Spleen (tissue), 11 donors: ENCODE results near the gene LRP1B. TPM values are rescaled to one million over a fixed set of nuclear protein-coding genes. Genes with fewer than 3 reads are reported as not detected.

Source experiments
- DNase-seq: peaks from one replicate; pipeline ENCODE4 v3.0.0-alpha.2; 2020
- H3K27ac ChIP-seq, 8 donors: fragments of 200-600 bp; sonication (generic) in 7 of 8; 1 replicate in 4 of 8; 2 replicates in 4 of 8; pipeline versions ENCODE4 v1.5.0 to v1.8.0; 2016 to 2021; ENCODE audit warnings: inconsistent platforms in 4 of 8, mild to moderate bottlenecking in 4 of 8, moderate library complexity in 1 of 8
- H3K27me3 ChIP-seq, 7 donors: fragments of 200-600 bp; sonication (generic) in 6 of 7; replicated peaks in 1 of 7; 1 replicate in 4 of 7; 2 replicates in 3 of 7; pipeline versions ENCODE4 v1.5.0 to v1.8.0; 2016 to 2021; ENCODE audit warnings: inconsistent platforms in 3 of 7, mild to moderate bottlenecking in 1 of 7
- H3K36me3 ChIP-seq, 6 donors: fragments of 200-600 bp; sonication (generic) in 5 of 6; 1 replicate in 4 of 6; 2 replicates in 2 of 6; pipeline versions ENCODE4 v1.5.0 to v1.8.0; 2016 to 2021; ENCODE audit warnings: inconsistent platforms in 2 of 6
- H3K4me1 ChIP-seq, 6 donors: fragments of 200-600 bp; sonication (generic) in 5 of 6; 1 replicate in 3 of 6; 2 replicates in 3 of 6; pipeline versions ENCODE4 v1.5.0 to v1.8.0; 2016 to 2021; ENCODE audit warnings: inconsistent platforms in 3 of 6
- H3K4me3 ChIP-seq, 8 donors: fragments of 200-600 bp; sonication (generic) in 7 of 8; 1 replicate in 4 of 8; 2 replicates in 4 of 8; pipeline versions ENCODE4 v1.5.0 to v1.8.0; 2016 to 2021; ENCODE audit warnings: inconsistent platforms in 4 of 8, mild to moderate bottlenecking in 4 of 8, moderate library complexity in 2 of 8
- H3K9me3 ChIP-seq, 8 donors: fragments of 200-600 bp; sonication (generic) in 7 of 8; 1 replicate in 4 of 8; 2 replicates in 4 of 8; pipeline versions ENCODE4 v1.5.0 to v1.8.0; 2016 to 2021; ENCODE audit warnings: inconsistent platforms in 4 of 8
- POLR2A ChIP-seq, 3 donors: fragments of 450-650 bp; IDR thresholded peaks; one replicate each; pipeline ENCODE4 v1.5.1; 2017; ENCODE audit warnings: antibody characterized with exemption in 3 of 3, mild to moderate bottlenecking in 1 of 3
- POLR2AphosphoS5 ChIP-seq, 3 donors: sonication (generic); formaldehyde crosslinking; IDR thresholded peaks; one replicate each; pipeline ENCODE4 v1.5.1; 2017; ENCODE audit warnings: antibody characterized with exemption in 3 of 3
- WGBS, 5 donors: extraction: QIAGEN DNeasy Blood & Tissue Kit in 3 of 5; methylation state at CpG; one replicate each; pipeline versions ENCODE4 v1.1.5 to v1.1.7; 2013 to 2018; 5-methylcytosine and 5-hydroxymethylcytosine counted together
- intact Hi-C: fragments of 100-400 bp; cut with DNase I; formaldehyde crosslinking; loops from one replicate; pipeline ENCODE4 v1.15.0; 2023; ENCODE audit warnings: low total_unique reads
- polyA plus RNA-seq, 3 donors: library from polyadenylated mRNA; stranded (reverse); fragments of 200-250 nt; gene quantifications; one replicate each; pipeline ENCODE4 v1.2.1, GENCODE V29; 2013
- total RNA-seq, 7 donors: library from RNA; depleted of rRNA in 3 of 7; stranded (reverse); fragments of >200 nt in 3 of 7; fragmentation: NEBNext Ultra II Directional in 4 of 7; extraction: Animal tissue kit (Norgen Biotek cat#: 25700) in 4 of 7; gene quantifications; one replicate each; pipeline versions ENCODE4 v1.1.0 to v1.2.1, GENCODE V29; 2016 to 2021
- TF ChIP-seq, protein P1 (sequence below), 11 experiments: fragments of 200-600 bp in 7 of 11; fragments of 450-650 bp in 4 of 11; sonication (generic) in 4 of 11; IDR thresholded peaks in 8 of 11; conservative IDR thresholded peaks in 3 of 11; 1 replicate in 7 of 11; 2 replicates in 4 of 11; pipeline versions ENCODE4 v1.4.0 to v1.8.0; 2016 to 2021; ENCODE audit warnings: antibody characterized with exemption in 11 of 11, inconsistent platforms in 4 of 11, mild to moderate bottlenecking in 1 of 11
- donor health status: healthy with polysubstance abuse.
- donor health status: DM: no; HTN: no; CAD: no; lungs with moderate emphysema.
- donor health status: DM: no; HTN: no; CAD: no.
- donor health status: Bipolar disorder and iron deficiency.
- donor health status: healthy.
- donor health status: DM: no; HTN: no; CAD: no.
- donor health status: DM: yes; HTN: yes; CAD: no.

The LRP1B gene
- total and polyA plus RNA-seq, 10 donors, result 0.02 to 0.85 (median 0.08) TPM; not detected in 2

DNA sequence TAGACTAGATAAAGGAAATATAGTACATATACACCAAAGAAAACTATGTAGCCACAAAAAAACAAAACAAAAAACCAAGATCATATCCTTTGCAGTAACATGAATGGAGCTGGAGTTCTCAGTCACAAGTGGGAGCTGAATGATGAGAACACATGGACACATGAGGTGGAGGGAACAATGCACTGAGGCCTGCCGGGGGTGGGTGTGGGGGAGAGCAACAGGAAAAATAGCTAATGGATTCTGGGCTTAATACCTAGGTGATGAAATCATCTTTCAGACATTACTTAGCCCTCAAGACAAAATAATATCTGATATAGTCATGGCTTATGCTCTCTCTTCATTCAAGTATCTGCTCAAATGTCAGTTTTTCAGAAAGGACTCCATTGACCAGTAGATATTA is 930.6 kb downstream of the LRP1B start:
- no peaks in the 10 kb centered on the region for H3K27me3 ChIP-seq
- H3K9me3 ChIP-seq, result no peaks in the 10 kb centered on the region
- intact Hi-C loops, result no loop called here
- WGBS, 5 donors, result 74 to 94% (median 77%) methylated on average over 1 of the region's 1 CpG
- H3K4me1 ChIP-seq, result no peaks in the 10 kb centered on the region
- no peak overlapping the region for H3K27ac ChIP-seq
- no peak for DNase-seq
- no peak overlapping the region for H3K4me3 ChIP-seq
- no peaks in the 10 kb centered on the region for H3K36me3 ChIP-seq
- TF ChIP-seq, protein P1, sequence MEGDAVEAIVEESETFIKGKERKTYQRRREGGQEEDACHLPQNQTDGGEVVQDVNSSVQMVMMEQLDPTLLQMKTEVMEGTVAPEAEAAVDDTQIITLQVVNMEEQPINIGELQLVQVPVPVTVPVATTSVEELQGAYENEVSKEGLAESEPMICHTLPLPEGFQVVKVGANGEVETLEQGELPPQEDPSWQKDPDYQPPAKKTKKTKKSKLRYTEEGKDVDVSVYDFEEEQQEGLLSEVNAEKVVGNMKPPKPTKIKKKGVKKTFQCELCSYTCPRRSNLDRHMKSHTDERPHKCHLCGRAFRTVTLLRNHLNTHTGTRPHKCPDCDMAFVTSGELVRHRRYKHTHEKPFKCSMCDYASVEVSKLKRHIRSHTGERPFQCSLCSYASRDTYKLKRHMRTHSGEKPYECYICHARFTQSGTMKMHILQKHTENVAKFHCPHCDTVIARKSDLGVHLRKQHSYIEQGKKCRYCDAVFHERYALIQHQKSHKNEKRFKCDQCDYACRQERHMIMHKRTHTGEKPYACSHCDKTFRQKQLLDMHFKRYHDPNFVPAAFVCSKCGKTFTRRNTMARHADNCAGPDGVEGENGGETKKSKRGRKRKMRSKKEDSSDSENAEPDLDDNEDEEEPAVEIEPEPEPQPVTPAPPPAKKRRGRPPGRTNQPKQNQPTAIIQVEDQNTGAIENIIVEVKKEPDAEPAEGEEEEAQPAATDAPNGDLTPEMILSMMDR (IDR thresholded peaks at IDR 0.05 in 8 of 11, conservative IDR thresholded peaks at IDR 0.05 in 3 of 11), result no peak
- TF ChIP-seq POLR2AphosphoS5 (IDR thresholded peaks at IDR 0.05), result no peak
- no peak for TF ChIP-seq POLR2A (IDR thresholded peaks at IDR 0.05)

DNA sequence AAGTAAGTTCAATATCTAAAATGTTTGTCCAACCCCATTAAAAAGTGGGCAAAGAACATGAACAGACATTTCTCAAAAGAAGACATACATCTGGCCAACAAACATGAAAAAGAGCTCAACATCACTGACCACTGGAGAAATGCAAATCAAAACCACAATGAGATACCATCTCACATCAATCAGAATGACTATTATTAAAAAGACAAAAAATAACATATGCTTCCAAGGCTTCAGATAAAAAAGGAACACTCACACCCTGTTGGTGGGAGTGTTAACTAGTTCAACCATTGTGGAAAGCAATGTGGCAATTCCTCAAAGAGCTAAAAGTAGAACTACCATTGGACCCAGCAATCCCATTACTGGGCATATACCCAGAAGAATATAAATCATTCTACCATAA is 931.1 kb downstream of the LRP1B start:
- Histone ChIP-seq H3K4me1 (no peaks in the 10 kb centered on the region), H3K27me3 (no peaks in the 10 kb centered on the region), H3K9me3 (no peaks in the 10 kb centered on the region), H3K27ac (no peak overlapping the region), H3K4me3 (no peak overlapping the region), H3K36me3 (no peaks in the 10 kb centered on the region)
- DNase-seq, result no peak
- TF ChIP-seq POLR2AphosphoS5 (IDR thresholded peaks at IDR 0.05) (no peak), POLR2A (IDR thresholded peaks at IDR 0.05) (no peak)
- TF ChIP-seq, protein P1 (IDR thresholded peaks at IDR 0.05 in 8 of 11, conservative IDR thresholded peaks at IDR 0.05 in 3 of 11), result no peak
- intact Hi-C loops, result no loop called here

GRCh38 chr2:141195087-141195486 is 935.7 kb downstream of the LRP1B start:
- Histone ChIP-seq H3K27ac (no peak overlapping the region), H3K36me3 (no peaks in the 10 kb centered on the region), H3K4me3 (no peak overlapping the region), H3K27me3 (no peaks in the 10 kb centered on the region), H3K9me3 (no peaks in the 10 kb centered on the region), H3K4me1 (no peaks in the 10 kb centered on the region)
- DNase-seq, result no peak
- intact Hi-C loops, result no loop called here
- no peak for TF ChIP-seq POLR2A (IDR thresholded peaks at IDR 0.05)
- TF ChIP-seq, protein P1 (IDR thresholded peaks at IDR 0.05 in 8 of 11, conservative IDR thresholded peaks at IDR 0.05 in 3 of 11), result no peak
- TF ChIP-seq POLR2AphosphoS5 (IDR thresholded peaks at IDR 0.05), result no peak
- 56 to 73% (median 59%) methylated on average over 1 of the region's 1 CpG for WGBS, 5 donors

GRCh38 chr2:141187075-141187439 is 943.8 kb downstream of the LRP1B start:
- Histone ChIP-seq H3K9me3 (no peaks in the 10 kb centered on the region), H3K36me3 (no peaks in the 10 kb centered on the region), H3K4me1 (no peaks in the 10 kb centered on the region), H3K27me3 (no peaks in the 10 kb centered on the region), H3K27ac (no peak overlapping the region), H3K4me3 (no peak overlapping the region)
- TF ChIP-seq, protein P1 (IDR thresholded peaks at IDR 0.05 in 8 of 11, conservative IDR thresholded peaks at IDR 0.05 in 3 of 11), result no peak
- no peak for TF ChIP-seq POLR2AphosphoS5 (IDR thresholded peaks at IDR 0.05)
- no peak for TF ChIP-seq POLR2A (IDR thresholded peaks at IDR 0.05)
- DNase-seq, result no peak
- 47 to 66% (median 63%) methylated on average over 4 of the region's 4 CpGs for WGBS, 5 donors
- intact Hi-C loops, result no loop called here
